ENCODE data around the gene SMAD6. TPM values are rescaled to one million over a fixed set of nuclear protein-coding genes. Genes with fewer than 3 reads are reported as not detected.
A peak's percentile ranks its signal among the peaks of the same experiment; 100 is the strongest.

The SMAD6 gene
- total RNA-seq, 4 donors from 2014 or later, result 59.3 to 118 (median 62.3) TPM

- Histone ChIP-seq H3K36me3 (peaks cover 5 to 7% of the 10 kb centered on the region in 2 donors), H3K27ac (peak overlapping the region; percentile 39 to 92 (median 61)), H3K27me3 (no peaks in the 10 kb centered on the region), H3K4me3 (replicated peaks in 1 of 3) (no peak overlapping the region), H3K4me1 (peaks cover 47 to 79% of the 10 kb centered on the region in 2 donors), H3K9me3 (no peaks in the 10 kb centered on the region)
- intact Hi-C loops (cut with DNase I), result loop anchor here (5.0 to 10.0 kb wide), 3 partner anchors 70 to 273 kb away; partner anchors contain the start of genes RPL4 and ZWILCH
- peak; percentile 55 to 63 for DNase-seq
- TF ChIP-seq POLR2A (IDR thresholded peaks at IDR 0.05) (no peak), CTCF (IDR thresholded peaks at IDR 0.05) (no peak)
- 85 to 90% methylated on average over 5 of the region's 5 CpGs for WGBS, 2 donors
These were observed 75.7 kb downstream of the SMAD6 start for GRCh38 chr15:66777596-66778313.

GRCh38 chr15:66778314-66778665 lies 76.3 kb downstream of the SMAD6 start:
- intact Hi-C loops (cut with DNase I), result loop anchor here (5.0 to 10.0 kb wide), 3 partner anchors 69 to 273 kb away; partner anchors contain the start of genes RPL4 and ZWILCH
- no peak for DNase-seq
- peaks cover 41 to 74% of the 10 kb centered on the region in 2 donors for H3K4me1 ChIP-seq
- H3K4me3 ChIP-seq (replicated peaks in 1 of 3), result no peak overlapping the region
- peak overlapping the region; percentile 9 to 92 (median 60) for H3K27ac ChIP-seq
- H3K9me3 ChIP-seq, result no peaks in the 10 kb centered on the region
- WGBS, 2 donors, result 77 to 88% methylated on average over 1 of the region's 1 CpG
- no peaks in the 10 kb centered on the region for H3K27me3 ChIP-seq
- no peak for TF ChIP-seq CTCF (IDR thresholded peaks at IDR 0.05)
- TF ChIP-seq POLR2A (IDR thresholded peaks at IDR 0.05), result no peak
- H3K36me3 ChIP-seq, result peaks cover 5 to 7% of the 10 kb centered on the region in 2 donors

GRCh38 chr15:66778716-66779115 lies 76.7 kb downstream of the SMAD6 start:
- H3K27ac ChIP-seq, result peak overlapping the region in 2 of 3 donors; percentile 60 to 92
- WGBS, 2 donors, result 82% methylated on average over 8 of the region's 8 CpGs; no CpG with 5 or more reads in 1 of the 2 donors
- H3K27me3 ChIP-seq, result no peaks in the 10 kb centered on the region
- no peak overlapping the region for H3K4me3 ChIP-seq (replicated peaks in 1 of 3)
- H3K36me3 ChIP-seq, result peaks cover 5 to 7% of the 10 kb centered on the region in 2 donors
- H3K4me1 ChIP-seq, result peaks cover 37 to 69% of the 10 kb centered on the region in 2 donors
- no peak for DNase-seq
- no peaks in the 10 kb centered on the region for H3K9me3 ChIP-seq
- intact Hi-C loops (cut with DNase I), result loop anchor here (5.0 to 10.0 kb wide), 3 partner anchors 69 to 274 kb away; partner anchors contain the start of genes RPL4 and ZWILCH
- TF ChIP-seq POLR2A (IDR thresholded peaks at IDR 0.05), result no peak
- TF ChIP-seq CTCF (IDR thresholded peaks at IDR 0.05), result no peak

GRCh38 chr15:66779331-66780009 lies 77.4 kb downstream of the SMAD6 start:
- no peak for DNase-seq
- H3K27ac ChIP-seq, result peak overlapping the region; percentile 60 to 92 (median 71)
- TF ChIP-seq CTCF (IDR thresholded peaks at IDR 0.05) (no peak), POLR2A (IDR thresholded peaks at IDR 0.05) (no peak)
- H3K9me3 ChIP-seq, result no peaks in the 10 kb centered on the region
- WGBS, 2 donors, result 60 to 67% methylated on average over 3 of the region's 4 CpGs
- H3K4me3 ChIP-seq (replicated peaks in 1 of 3), result no peak overlapping the region
- H3K4me1 ChIP-seq, result peaks cover 31 to 62% of the 10 kb centered on the region in 2 donors
- peaks cover 5 to 7% of the 10 kb centered on the region in 2 donors for H3K36me3 ChIP-seq
- intact Hi-C loops (cut with DNase I), result loop anchor here (5.0 to 10.0 kb wide), 3 partner anchors 68 to 275 kb away; partner anchors contain the start of genes RPL4 and ZWILCH
- H3K27me3 ChIP-seq, result no peaks in the 10 kb centered on the region
